HG03571 (cell line): ENCODE results near the gene PKMYT1.
"Not testable (repeated sequence)": the region's sequence is repeated elsewhere in the genome, so short reads cannot be mapped to it uniquely, and the experiment has no call there.

Source experiments
- ATAC-seq: cut with Tn5 transposase; IDR thresholded peaks from one replicate; pipeline ENCODE4 v1.9.1; 2021; ENCODE audit not compliant: unreplicated experiment

The PKMYT1 gene

GRCh38 chr16:2962334-2963073 lies 17.7 kb downstream of the PKMYT1 start:
- ATAC-seq, result no peak

- no peak for ATAC-seq
Measured at GRCh38 chr16:2960183-2961010, 19.8 kb downstream of the PKMYT1 start.

- ATAC-seq, result no peak
Measured at GRCh38 chr16:2959206-2959605, 21.0 kb downstream of the PKMYT1 start.

GRCh38 chr16:2956579-2956956 lies 23.7 kb downstream of the PKMYT1 start:
- ATAC-seq, result no peak

GRCh38 chr16:2955779-2956578 lies 24.3 kb downstream of the PKMYT1 start:
- no peak for ATAC-seq

- ATAC-seq, result no peak
Measured at GRCh38 chr16:2955438-2955778, 24.8 kb downstream of the PKMYT1 start.

- ATAC-seq, result no peak
Measured at GRCh38 chr16:2954656-2955381, 25.4 kb downstream of the PKMYT1 start.

- no peak for ATAC-seq
Measured at GRCh38 chr16:2953706-2954627, 26.3 kb downstream of the PKMYT1 start.

- ATAC-seq, result no peak
Measured at GRCh38 chr16:2952679-2953078, 27.6 kb downstream of the PKMYT1 start.

GRCh38 chr16:2950773-2951172 lies 29.5 kb downstream of the PKMYT1 start:
- no peak for ATAC-seq

- no peak for ATAC-seq
Measured at GRCh38 chr16:2950353-2950724, 29.9 kb downstream of the PKMYT1 start.

- no peak for ATAC-seq
Measured at GRCh38 chr16:2949705-2950352, 30.4 kb downstream of the PKMYT1 start.

- ATAC-seq, result no peak
Measured at GRCh38 chr16:2948807-2949704, 31.2 kb downstream of the PKMYT1 start.

GRCh38 chr16:2946649-2947048 lies 33.6 kb downstream of the PKMYT1 start:
- no peak for ATAC-seq

GRCh38 chr16:2943716-2944115 lies 36.5 kb downstream of the PKMYT1 start:
- ATAC-seq, result not testable (repeated sequence)

GRCh38 chr16:2942045-2942444 lies 38.2 kb downstream of the PKMYT1 start:
- no peak for ATAC-seq

- ATAC-seq, result no peak
Measured at GRCh38 chr16:2939968-2940367, 40.3 kb downstream of the PKMYT1 start.

GRCh38 chr16:2938206-2938605 lies 42.0 kb downstream of the PKMYT1 start:
- ATAC-seq, result no peak
